Activated CD4-positive, alpha-beta T cell treated with anti-CD3 and anti-CD28 coated beads, Interleukin-2, Interleukin-4, amounts not matched to agents 100 ng/mL and 50 ng/mL, durations not matched to agents 16 hours and 8 hours (primary cell): ENCODE data around the gene SLC2A11.

Source experiments
- DNase-seq: peaks from one replicate; pipeline ENCODE4 v3.0.0-alpha.2; 2020; ENCODE audit warnings: low spot score

SLC2A11 gene

GRCh38 chr22:23857606-23858483, at the start of gene SLC2A11:
SLC2A11 (plus strand) TSS chr22:23857875; CDS start chr22:23858000, 125 bp downstream.
- DNase-seq: peak; percentile 97

DNA sequence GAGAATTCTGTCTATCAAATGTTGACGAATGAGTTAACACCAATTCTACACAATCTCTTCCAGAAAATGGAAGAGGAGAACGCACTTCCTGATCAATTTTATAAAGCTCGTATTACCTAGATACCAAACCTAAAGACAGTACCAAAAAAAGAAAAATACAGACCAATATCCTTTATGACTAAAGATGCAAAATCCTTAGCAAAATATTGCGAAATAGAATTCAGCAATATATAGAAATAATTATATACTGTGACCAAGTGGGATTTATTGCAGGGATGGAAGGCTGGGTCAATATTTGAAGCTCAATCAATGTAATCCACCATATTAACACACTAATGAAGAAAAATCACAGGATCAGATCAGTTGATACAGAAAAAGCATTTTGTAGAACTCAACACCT, 45.3 kb upstream of the SLC2A11 start:
- DNase-seq: no peak

DNA sequence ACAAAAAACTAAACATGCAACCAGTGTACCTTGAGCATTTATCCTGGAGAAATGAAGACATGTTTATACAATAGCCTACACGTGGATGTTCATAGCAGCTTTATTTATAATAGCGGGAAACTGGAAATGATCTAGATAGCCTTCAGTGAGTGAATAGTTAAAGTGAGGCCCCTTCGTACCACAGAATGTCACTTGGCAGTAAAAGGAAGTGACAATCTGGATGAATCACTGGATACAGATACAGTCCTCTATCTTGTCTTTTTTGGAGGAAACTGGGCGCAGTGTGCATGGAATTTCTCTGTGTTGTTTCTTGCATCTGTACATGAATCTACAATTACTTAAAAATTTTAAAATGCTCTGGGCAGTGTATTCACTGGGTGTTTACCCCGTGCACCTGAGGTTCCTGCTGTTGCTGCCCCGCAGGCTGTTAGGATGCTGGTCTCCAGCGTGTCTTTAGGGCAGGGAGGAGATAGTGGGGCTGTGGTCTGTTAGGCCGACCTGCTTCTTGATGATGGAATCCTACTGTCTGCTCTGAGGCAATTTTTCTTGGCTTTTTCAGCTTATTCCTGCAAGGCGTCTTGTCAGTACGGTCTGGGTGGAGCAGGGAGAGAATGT, 42.0 kb upstream of the SLC2A11 start:
- no peak for DNase-seq

DNA sequence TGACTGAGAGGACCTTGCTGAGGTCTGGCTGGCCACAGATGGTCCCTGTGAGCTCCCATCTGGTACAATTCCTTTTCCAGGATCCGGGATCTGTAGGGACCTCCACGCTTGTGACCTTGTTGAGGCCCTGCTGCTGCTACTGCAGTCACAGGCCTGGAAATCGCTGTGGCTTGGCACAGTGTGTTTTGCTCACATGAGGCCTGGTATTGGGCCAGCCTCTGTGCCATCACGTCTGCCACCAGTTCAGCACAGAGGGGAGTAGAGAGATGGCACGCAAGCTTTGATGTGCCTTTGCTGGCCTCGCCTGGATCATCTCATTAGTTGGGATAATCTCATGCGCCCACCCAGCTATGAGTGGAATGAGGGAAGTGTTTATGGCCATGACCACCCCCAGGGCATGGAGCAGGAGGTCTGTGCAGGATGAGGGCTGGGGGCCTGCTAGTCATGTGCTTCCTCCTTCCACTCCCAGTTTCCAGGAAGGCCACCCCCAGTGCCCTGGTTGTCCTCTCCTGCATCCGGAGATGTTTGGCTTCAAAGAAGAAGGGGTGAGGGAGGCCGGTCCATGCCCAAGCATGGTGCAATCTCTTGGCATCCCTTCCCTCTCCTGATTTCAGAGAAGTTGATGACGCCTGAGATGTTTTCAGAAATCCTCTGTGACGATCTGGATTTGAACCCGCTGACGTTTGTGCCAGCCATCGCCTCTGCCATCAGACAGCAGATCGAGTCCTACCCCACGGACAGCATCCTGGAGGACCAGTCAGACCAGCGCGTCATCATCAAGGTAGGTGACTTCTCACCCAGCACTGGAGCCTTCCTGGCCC, 41.3 kb upstream of the SLC2A11 start:
- DNase-seq: no peak

DNA sequence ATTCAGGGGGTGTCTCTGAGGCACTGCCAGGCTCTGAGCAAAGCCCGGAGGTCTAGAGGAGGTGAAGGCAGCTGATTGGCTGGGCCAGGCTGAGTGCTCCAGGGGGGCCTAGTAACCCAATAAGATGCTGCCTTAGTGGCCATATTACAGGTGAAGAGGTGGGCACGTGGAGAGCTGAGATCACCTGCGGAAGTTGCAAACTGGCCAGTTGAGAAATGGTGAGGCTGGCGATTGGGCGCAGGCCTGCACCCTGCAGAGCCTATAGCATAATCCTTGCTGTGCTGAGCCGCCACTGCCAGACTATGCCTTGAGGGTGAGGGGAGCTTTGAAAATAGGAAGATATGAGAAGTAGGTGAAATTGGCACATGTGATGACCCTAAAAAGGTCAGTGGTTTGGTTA, 40.5 kb upstream of the SLC2A11 start:
- no peak for DNase-seq

DNA sequence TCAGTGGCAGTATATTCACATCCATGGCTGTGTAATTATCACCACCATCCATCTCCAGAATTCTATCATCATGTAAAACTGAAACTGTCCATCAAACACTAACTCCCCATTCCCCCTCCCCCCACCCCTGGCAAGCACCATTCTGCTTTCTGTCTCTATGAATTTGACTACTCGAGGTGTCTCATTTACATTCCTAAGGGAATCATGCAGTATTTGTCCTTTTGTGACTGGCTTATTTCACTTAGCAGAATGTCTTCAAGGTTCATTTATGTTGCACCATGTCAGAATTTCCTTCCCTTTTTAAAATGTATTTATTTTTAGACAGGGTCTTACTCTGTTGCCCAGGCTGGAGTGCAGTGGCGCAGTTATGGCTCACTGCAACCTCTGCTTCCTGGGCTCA, 39.1 kb upstream of the SLC2A11 start:
- no peak for DNase-seq

- peak; percentile 48 for DNase-seq
These were observed 36.9 kb upstream of the SLC2A11 start for GRCh38 chr22:23820748-23821211.

DNA sequence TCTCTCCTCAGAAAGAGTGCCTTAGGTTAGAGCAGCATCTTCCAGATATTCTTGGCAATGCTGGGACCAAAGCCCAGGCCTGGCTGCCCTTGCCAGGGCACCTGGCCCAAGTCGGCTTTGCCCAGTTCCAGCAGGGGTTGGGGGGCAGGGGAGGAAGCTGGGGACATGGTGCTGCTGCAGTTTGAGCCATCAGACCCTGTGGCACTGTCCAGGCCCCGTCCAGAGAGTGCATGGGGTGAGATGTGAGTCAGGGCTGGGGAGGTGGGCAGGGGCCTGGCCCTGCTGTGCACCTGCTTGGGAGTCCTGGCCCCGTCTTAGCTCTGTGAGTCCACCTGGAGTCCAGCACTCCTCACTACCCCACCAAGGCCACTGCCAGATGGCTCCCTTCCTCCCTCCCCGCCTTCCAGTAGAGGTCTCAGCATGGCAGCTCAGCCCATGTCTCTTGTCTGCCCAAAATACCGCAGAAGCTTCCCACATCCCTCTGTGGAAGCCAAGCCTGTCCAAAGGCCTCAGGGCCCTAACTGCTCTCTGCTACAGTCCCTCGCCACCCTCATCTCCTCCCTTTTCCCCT, 35.5 kb upstream of the SLC2A11 start:
- DNase-seq: no peak

DNA sequence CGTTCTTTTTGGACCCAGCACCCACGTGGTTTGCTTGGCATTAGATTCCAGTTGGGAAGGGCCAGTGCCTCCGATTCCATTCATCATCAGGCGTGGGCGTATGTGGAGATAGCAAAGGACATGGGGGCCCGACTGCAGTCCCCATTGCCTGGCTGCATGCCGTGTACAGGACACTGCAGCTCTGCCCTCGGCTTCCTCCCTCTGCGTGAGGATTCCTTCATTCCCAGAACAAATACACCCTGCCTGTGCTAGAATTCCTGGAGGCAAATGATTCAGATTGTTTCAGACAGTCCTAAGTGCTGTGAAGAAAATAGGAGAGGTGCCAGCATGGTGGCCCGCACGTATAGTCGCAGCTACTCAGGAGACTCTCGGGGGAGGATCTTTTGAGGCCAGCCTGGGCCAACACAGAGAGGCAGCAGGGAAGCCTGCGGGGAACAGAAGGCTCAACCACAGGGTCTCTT, 34.3 kb upstream of the SLC2A11 start:
- DNase-seq: no peak

GRCh38 chr22:23824476-23825245, 33.0 kb upstream of the SLC2A11 start:
- no peak for DNase-seq

GRCh38 chr22:23825246-23825905, 32.3 kb upstream of the SLC2A11 start:
- DNase-seq: no peak

GRCh38 chr22:23826510-23827350, 30.9 kb upstream of the SLC2A11 start:
- DNase-seq: no peak

GRCh38 chr22:23827351-23827995, 30.2 kb upstream of the SLC2A11 start:
- no peak for DNase-seq

- DNase-seq: no peak
These were observed 28.6 kb upstream of the SLC2A11 start for GRCh38 chr22:23828800-23829680.

- DNase-seq: no peak
These were observed 27.8 kb upstream of the SLC2A11 start for GRCh38 chr22:23829845-23830372.

- no peak for DNase-seq
These were observed 26.4 kb upstream of the SLC2A11 start for GRCh38 chr22:23831261-23831660.

DNA sequence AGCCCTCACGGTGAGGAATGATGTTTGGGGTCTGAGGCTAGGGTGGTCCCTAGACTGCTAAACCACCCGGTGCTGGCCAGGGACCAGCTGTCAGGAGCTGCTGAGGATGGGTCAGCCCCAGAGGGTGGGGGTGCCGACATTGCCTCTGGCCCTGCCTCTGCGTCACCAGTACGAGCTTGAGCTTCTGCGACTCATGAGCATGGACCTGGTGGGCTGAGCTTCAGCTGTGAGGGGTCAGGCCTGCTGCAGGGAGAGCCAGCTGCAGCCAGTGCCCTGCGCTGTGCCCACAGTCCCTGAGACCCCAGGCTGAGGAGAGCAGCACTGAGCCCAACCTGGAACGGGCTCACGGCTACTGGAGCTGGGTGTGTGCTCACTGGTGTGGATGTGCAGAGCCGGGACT, 25.9 kb upstream of the SLC2A11 start:
- DNase-seq: no peak
